ENCODE measurements around the gene SEPTIN1. TPM values are rescaled to one million over a fixed set of nuclear protein-coding genes. Genes with fewer than 3 reads are reported as not detected.
A peak's percentile ranks its signal among the peaks of the same experiment; 100 is the strongest.

The SEPTIN1 gene
- total RNA-seq, 1 experiment from 2014 or later = 1.4 TPM

GRCh38 chr16:30407804-30408534 is 25.6 kb upstream of the SEPTIN1 start:
- peaks cover 12 to 19% of the 10 kb centered on the region in 2 experiments for H3K4me1 Mint-ChIP-seq
- H3K4me2 ChIP-seq (ENCODE audit: insufficient read depth, insufficient read length, low read length) = peak overlapping the region; percentile 67
- peak overlapping the region; percentile 66 for H3K9ac ChIP-seq (ENCODE audit: extremely low read depth, insufficient read length, low read length)
- TF ChIP-seq CTCF (conservative IDR thresholded peaks at IDR 0.05) = no peak
- H3K56ac ChIP-seq (ENCODE audit: insufficient read length, low read depth, low read length) = no peak overlapping the region
- H2AFZ ChIP-seq (ENCODE audit: low read length) = no peak overlapping the region
- H3K14ac ChIP-seq (ENCODE audit: insufficient read depth, low read length) = peak overlapping the region; percentile 80
- no peak overlapping the region for H2BK20ac ChIP-seq (ENCODE audit: low read depth, low read length, poor library complexity, severe bottlenecking)
- H3K27me3 Mint-ChIP-seq (ENCODE audit: low read depth) = peaks cover 2% of the 10 kb centered on the region; the same call in 1 of the 2 replicates
- WGBS (ENCODE audit: extremely low coverage, insufficient read length, low lambda C conversion rate) = no CpG with 5 or more reads among the region's 19 CpGs
- no peaks in the 10 kb centered on the region for H3K27me3 ChIP-seq (ENCODE audit: insufficient read depth, low read length)
- H3K18ac ChIP-seq (ENCODE audit: insufficient read length, low read depth, low read length) = peak overlapping the region; percentile 77
- no peak overlapping the region for H3K23ac ChIP-seq (ENCODE audit: insufficient read length, low read depth, low read length)
- no peaks in the 10 kb centered on the region for H3K9me3 ChIP-seq (ENCODE audit: control insufficient read depth, low read depth, low read length)
- H3T11ph ChIP-seq (ENCODE audit: low read length) = no peak overlapping the region
- H3K4ac ChIP-seq (ENCODE audit: low read depth, low read length) = no peak overlapping the region
- no peak overlapping the region for H2AK5ac ChIP-seq (ENCODE audit: insufficient read length, low read length)
- H2BK12ac ChIP-seq (ENCODE audit: insufficient read length, low read depth, low read length) = no peak overlapping the region
- peaks cover 4% of the 10 kb centered on the region for H3K23me2 ChIP-seq (ENCODE audit: insufficient read length, low read depth, low read length, poor library complexity, severe bottlenecking)
- peaks cover 16 to 22% (median 16%) of the 10 kb centered on the region in 3 experiments; a peak in 6 of 7 replicates for H3K36me3 Mint-ChIP-seq (ENCODE audit: insufficient read depth in 1 of 3, low read depth in 3 of 3)
- H2BK5ac ChIP-seq (ENCODE audit: insufficient read length, low read length) = no peak overlapping the region
- H3K9me3 Mint-ChIP-seq = no peaks in the 10 kb centered on the region
- no peaks in the 10 kb centered on the region for H3K79me1 ChIP-seq (ENCODE audit: insufficient read depth, low read depth, low read length, poor library complexity, severe bottlenecking)
- no peak overlapping the region for H3K27ac ChIP-seq (ENCODE audit: insufficient read length, low read depth, low read length)
- H3K27ac Mint-ChIP-seq = peak overlapping the region in 2 of 3 experiments; percentile 19 to 94; a peak in 4 of 7 replicates
- no peak overlapping the region for H2BK120ac ChIP-seq (ENCODE audit: low read depth, low read length, poor library complexity, severe bottlenecking)
- 0 out of 2 replicates have a peak, but pooled peaks cover 1% of the 10 kb centered on the region for H3K79me2 ChIP-seq (ENCODE audit: insufficient read depth, low read length)
- no peak overlapping the region for H4K5ac ChIP-seq (ENCODE audit: insufficient read length, low read depth, low read length)
- peak overlapping the region; percentile 80 to 87 for H3K4me3 Mint-ChIP-seq
- no peak for DNase-seq
- H4K91ac ChIP-seq (ENCODE audit: insufficient read length, low read depth, low read length) = no peak overlapping the region
- no peaks in the 10 kb centered on the region for H4K20me1 ChIP-seq (ENCODE audit: control insufficient read depth, insufficient read depth, insufficient read length)
- no peak overlapping the region for H2BK15ac ChIP-seq (ENCODE audit: low read depth, low read length)
- no peak overlapping the region for H4K8ac ChIP-seq (replicated peaks; ENCODE audit: insufficient read length, low read depth, low read length)
- no peaks in the 10 kb centered on the region for H3K4me1 ChIP-seq (ENCODE audit: insufficient read depth, low read length)
